ENCODE measurements around the gene FZD10.

Gene FZD10

DNA sequence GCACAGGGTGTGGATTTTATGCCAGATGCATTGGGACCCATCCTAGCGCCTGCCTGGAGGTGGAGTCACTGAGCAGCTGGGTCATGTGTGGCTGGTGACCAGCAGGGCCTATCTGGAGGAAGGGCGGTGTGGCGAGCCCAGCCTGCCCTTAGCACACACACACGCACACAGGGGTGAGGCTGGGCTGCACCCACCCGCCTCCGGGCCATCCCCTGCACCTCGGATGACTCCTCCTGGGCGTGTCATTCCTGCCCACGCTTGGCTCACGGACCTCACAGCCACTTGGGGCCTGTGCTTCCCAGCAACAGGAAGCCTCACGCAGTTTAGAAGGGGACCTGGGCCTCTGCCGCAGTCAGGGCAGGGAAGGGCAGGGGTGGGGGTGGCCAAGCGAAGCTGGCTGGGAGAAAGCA lies 36.2 kb upstream of the FZD10 start:
- no peaks in the 10 kb centered on the region for H3K9me3 ChIP-seq (ENCODE audit: control insufficient read depth, low read length)
- no peak overlapping the region for H3K9ac ChIP-seq
- no peaks in the 10 kb centered on the region for H3K27me3 ChIP-seq (ENCODE audit: control insufficient read depth, insufficient read depth, low read length)
- no peak for TF ChIP-seq CTCF (IDR thresholded peaks at IDR 0.05)
- H3K27ac ChIP-seq = no peak overlapping the region
- H2AFZ ChIP-seq = no peak overlapping the region
- H3K4me2 ChIP-seq (ENCODE audit: low read length) = no peak overlapping the region
- no peaks in the 10 kb centered on the region for H3K36me3 ChIP-seq (ENCODE audit: control insufficient read depth, insufficient read depth, low read length)
- H3K4me1 ChIP-seq = no peaks in the 10 kb centered on the region
- no peaks in the 10 kb centered on the region for H3K79me2 ChIP-seq
- no peak overlapping the region for H3K4me3 ChIP-seq (ENCODE audit: low read depth, low read length)

GRCh38 chr12:130127532-130127911 lies 34.7 kb upstream of the FZD10 start:
- H3K4me3 ChIP-seq (ENCODE audit: low read depth, low read length) = no peak overlapping the region
- no peaks in the 10 kb centered on the region for H3K27me3 ChIP-seq (ENCODE audit: control insufficient read depth, insufficient read depth, low read length)
- no peak overlapping the region for H2AFZ ChIP-seq
- no peak overlapping the region for H3K9ac ChIP-seq
- H3K4me1 ChIP-seq = no peaks in the 10 kb centered on the region
- H3K27ac ChIP-seq = no peak overlapping the region
- H3K4me2 ChIP-seq (ENCODE audit: low read length) = no peak overlapping the region
- no peak for TF ChIP-seq CTCF (IDR thresholded peaks at IDR 0.05)
- H3K9me3 ChIP-seq (ENCODE audit: control insufficient read depth, low read length) = no peaks in the 10 kb centered on the region
- H3K36me3 ChIP-seq (ENCODE audit: control insufficient read depth, insufficient read depth, low read length) = no peaks in the 10 kb centered on the region
- H3K79me2 ChIP-seq = no peaks in the 10 kb centered on the region

DNA sequence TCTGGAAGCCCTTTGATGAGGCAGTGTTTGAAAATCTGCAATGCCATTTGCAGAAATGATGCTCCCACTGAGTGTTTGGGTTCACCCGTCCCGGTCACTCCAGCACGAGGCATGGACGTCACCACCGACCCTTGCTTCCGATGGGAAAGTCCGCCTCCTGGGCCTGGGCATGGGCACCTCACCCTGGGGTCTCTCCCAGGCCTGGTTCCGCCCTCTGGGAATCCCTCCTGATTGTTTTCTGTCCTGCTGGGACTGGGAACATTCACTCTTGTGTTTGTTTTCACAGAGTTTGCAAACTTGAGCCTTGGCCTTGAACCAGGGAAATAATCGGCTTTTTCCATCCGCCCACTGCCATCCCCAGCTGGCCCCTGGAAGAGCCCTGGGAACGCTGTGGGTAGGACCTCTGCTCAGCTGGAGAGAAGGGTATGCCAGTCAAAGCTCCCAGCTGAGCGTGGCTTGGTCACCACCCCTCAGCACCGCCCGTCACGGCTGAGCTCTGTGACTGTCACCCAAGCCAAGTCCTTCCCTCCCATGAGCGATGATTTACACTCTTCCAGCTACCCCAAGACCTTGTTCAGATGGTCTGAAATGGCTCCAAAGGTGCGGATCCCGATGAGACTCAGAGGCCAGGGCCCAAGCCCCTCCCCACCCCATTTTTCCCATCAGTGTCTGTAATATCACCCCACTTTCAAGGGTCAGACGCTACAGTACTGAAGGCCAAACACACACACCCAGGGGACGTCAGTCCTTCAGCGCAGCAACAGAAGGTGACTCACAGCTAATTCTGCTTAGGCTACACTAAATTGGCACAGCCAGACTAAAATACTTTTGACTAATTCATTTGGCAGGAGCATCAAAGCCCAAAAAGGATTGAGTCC lies 34.1 kb upstream of the FZD10 start:
- H3K4me3 ChIP-seq (ENCODE audit: low read depth, low read length) = no peak overlapping the region
- no peak overlapping the region for H3K9ac ChIP-seq
- no peaks in the 10 kb centered on the region for H3K4me1 ChIP-seq

GRCh38 chr12:130128790-130129735 lies 33.2 kb upstream of the FZD10 start:
- no peaks in the 10 kb centered on the region for H3K36me3 ChIP-seq (ENCODE audit: control insufficient read depth, insufficient read depth, low read length)
- H3K4me1 ChIP-seq = no peaks in the 10 kb centered on the region
- no peak overlapping the region for H2AFZ ChIP-seq
- no peaks in the 10 kb centered on the region for H3K9me3 ChIP-seq (ENCODE audit: control insufficient read depth, low read length)
- H3K27ac ChIP-seq = no peak overlapping the region
- H3K4me2 ChIP-seq (ENCODE audit: low read length) = no peak overlapping the region
- no peak overlapping the region for H3K9ac ChIP-seq
- H3K79me2 ChIP-seq = no peaks in the 10 kb centered on the region
- no peak overlapping the region for H3K4me3 ChIP-seq (ENCODE audit: low read depth, low read length)
- H3K27me3 ChIP-seq (ENCODE audit: control insufficient read depth, insufficient read depth, low read length) = no peaks in the 10 kb centered on the region
- no peak for TF ChIP-seq CTCF (IDR thresholded peaks at IDR 0.05)

More for the DNA sequence above, 34.1 kb upstream of the FZD10 start:
- Histone ChIP-seq H3K9me3 (ENCODE audit: control insufficient read depth, low read length) (no peaks in the 10 kb centered on the region), H3K79me2 (no peaks in the 10 kb centered on the region), H3K4me2 (ENCODE audit: low read length) (no peak overlapping the region), H3K36me3 (ENCODE audit: control insufficient read depth, insufficient read depth, low read length) (no peaks in the 10 kb centered on the region), H3K27ac (no peak overlapping the region), H2AFZ (no peak overlapping the region), H3K27me3 (ENCODE audit: control insufficient read depth, insufficient read depth, low read length) (no peaks in the 10 kb centered on the region)
- no peak for TF ChIP-seq CTCF (IDR thresholded peaks at IDR 0.05)

All from parathyroid adenoma (tissue), 2 donors.